Measurements from ENCODE around the gene C19orf85. TPM values are rescaled to one million over a fixed set of nuclear protein-coding genes. Genes with fewer than 3 reads are reported as not detected.

Gene C19orf85
- polyA plus RNA-seq, 2 of the 4 experiments (the other 2 are of a cell fraction): not detected

GRCh38 chr19:55443824-55444480, 20.6 kb downstream of the C19orf85 start:
- FAIRE-seq (no peak), DNase-seq (ENCODE audit: low read depth in 1 of 2, low spot score in 1 of 2) (no peak), ATAC-seq (peak in 1 of 2 experiments; percentile 1; a peak in 2 of 6 replicates)
- Histone ChIP-seq H3K9me3 (no peaks in the 10 kb centered on the region), H3K4me1 (peaks cover 23% of the 10 kb centered on the region), H3K4me3 (no peak overlapping the region), H3K27ac (no peak overlapping the region), H3K4me2 (no peak overlapping the region)
- ChIA-PET POLR2A (interaction anchor here (1.0 kb wide), 1 partner anchor 181 kb away, joined by 4 read pairs; the partner anchor contains the start of gene ZNF784), CTCF (interaction anchor here (0.5 to 4.7 kb wide), 12 partner anchors 10 to 490 kb away, joined by 3 to 31 read pairs (median 4); partner anchors contain the start of gene KMT5C)
- 32% methylated on average over 18 of the region's 18 CpGs for WGBS (ENCODE audit: missing lambda C conversion rate)
- no peak for TF ChIP-seq JUNB (IDR thresholded peaks at IDR 0.05)
- TF ChIP-seq TFCP2L1 (CRISPR knock-in tag; IDR thresholded peaks at IDR 0.05): no peak
- TF ChIP-seq ZNF302 (CRISPR knock-in tag; IDR thresholded peaks at IDR 0.05): no peak
- no peak for TF ChIP-seq EP300 (IDR thresholded peaks at IDR 0.05)
- TF ChIP-seq CHD2 (IDR thresholded peaks at IDR 0.05; ENCODE audit: low read length, partially characterized antibody): no peak
- TF ChIP-seq TP53 (CRISPR knock-in tag; IDR thresholded peaks at IDR 0.05): no peak
- TF ChIP-seq JUN (IDR thresholded peaks at IDR 0.05): no peak
- no peak for TF ChIP-seq CHD4 (IDR thresholded peaks at IDR 0.05; ENCODE audit: borderline replicate concordance)
- no peak for TF ChIP-seq NFE2L2 (conservative IDR thresholded peaks at IDR 0.05; ENCODE audit: low read length)
- no peak for TF ChIP-seq RNF2 (IDR thresholded peaks at IDR 0.05; ENCODE audit: borderline replicate concordance, low read depth)
- TF ChIP-seq FOSB (CRISPR knock-in tag; IDR thresholded peaks at IDR 0.05): no peak
- no peak for TF ChIP-seq GATA3 (IDR thresholded peaks at IDR 0.05; ENCODE audit: borderline replicate concordance)
- TF ChIP-seq ESRRA (IDR thresholded peaks at IDR 0.05; ENCODE audit: borderline replicate concordance, low read length): no peak

GRCh38 chr19:55443045-55443823, 21.3 kb downstream of the C19orf85 start, which contains the start of gene SHISA7:
Gene SHISA7 (minus strand): TSS chr19:55443300. CDS start chr19:55442863, 437 bp downstream.
- no peak within 1 kb of the TSS for H3K27ac ChIP-seq
- H3K4me3 ChIP-seq: peak within 1 kb of the TSS; percentile 35; the same call in 2 of the 3 replicates
- peak; percentile 15 to 43; a peak in 4 of 6 replicates for ATAC-seq
- TF ChIP-seq ZC3H11A (IDR thresholded peaks at IDR 0.05): no peak
- TF ChIP-seq, protein P1, sequence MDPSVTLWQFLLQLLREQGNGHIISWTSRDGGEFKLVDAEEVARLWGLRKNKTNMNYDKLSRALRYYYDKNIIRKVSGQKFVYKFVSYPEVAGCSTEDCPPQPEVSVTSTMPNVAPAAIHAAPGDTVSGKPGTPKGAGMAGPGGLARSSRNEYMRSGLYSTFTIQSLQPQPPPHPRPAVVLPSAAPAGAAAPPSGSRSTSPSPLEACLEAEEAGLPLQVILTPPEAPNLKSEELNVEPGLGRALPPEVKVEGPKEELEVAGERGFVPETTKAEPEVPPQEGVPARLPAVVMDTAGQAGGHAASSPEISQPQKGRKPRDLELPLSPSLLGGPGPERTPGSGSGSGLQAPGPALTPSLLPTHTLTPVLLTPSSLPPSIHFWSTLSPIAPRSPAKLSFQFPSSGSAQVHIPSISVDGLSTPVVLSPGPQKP (IDR thresholded peaks at IDR 0.05; ENCODE audit: low read depth, low read length): no peak
- TF ChIP-seq POLR2A (IDR thresholded peaks at IDR 0.05; ENCODE audit: low read length): no peak
- TF ChIP-seq TFCP2L1 (CRISPR knock-in tag; IDR thresholded peaks at IDR 0.05): no peak
- no peak for TF ChIP-seq HOXA7 (CRISPR knock-in tag; IDR thresholded peaks at IDR 0.05)
- TF ChIP-seq, protein P2, sequence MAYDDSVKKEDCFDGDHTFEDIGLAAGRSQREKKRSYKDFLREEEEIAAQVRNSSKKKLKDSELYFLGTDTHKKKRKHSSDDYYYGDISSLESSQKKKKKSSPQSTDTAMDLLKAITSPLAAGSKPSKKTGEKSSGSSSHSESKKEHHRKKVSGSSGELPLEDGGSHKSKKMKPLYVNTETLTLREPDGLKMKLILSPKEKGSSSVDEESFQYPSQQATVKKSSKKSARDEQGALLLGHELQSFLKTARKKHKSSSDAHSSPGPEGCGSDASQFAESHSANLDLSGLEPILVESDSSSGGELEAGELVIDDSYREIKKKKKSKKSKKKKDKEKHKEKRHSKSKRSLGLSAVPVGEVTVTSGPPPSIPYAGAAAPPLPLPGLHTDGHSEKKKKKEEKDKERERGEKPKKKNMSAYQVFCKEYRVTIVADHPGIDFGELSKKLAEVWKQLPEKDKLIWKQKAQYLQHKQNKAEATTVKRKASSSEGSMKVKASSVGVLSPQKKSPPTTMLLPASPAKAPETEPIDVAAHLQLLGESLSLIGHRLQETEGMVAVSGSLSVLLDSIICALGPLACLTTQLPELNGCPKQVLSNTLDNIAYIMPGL (CRISPR knock-in tag; IDR thresholded peaks at IDR 0.05; ENCODE audit: borderline replicate concordance): no peak
- no peak for TF ChIP-seq EHMT2 (IDR thresholded peaks at IDR 0.05; ENCODE audit: low read depth)
- TF ChIP-seq HEYL (CRISPR knock-in tag; IDR thresholded peaks at IDR 0.05): no peak
- no peak for TF ChIP-seq CEBPB (IDR thresholded peaks at IDR 0.05)
- TF ChIP-seq, protein P3, sequence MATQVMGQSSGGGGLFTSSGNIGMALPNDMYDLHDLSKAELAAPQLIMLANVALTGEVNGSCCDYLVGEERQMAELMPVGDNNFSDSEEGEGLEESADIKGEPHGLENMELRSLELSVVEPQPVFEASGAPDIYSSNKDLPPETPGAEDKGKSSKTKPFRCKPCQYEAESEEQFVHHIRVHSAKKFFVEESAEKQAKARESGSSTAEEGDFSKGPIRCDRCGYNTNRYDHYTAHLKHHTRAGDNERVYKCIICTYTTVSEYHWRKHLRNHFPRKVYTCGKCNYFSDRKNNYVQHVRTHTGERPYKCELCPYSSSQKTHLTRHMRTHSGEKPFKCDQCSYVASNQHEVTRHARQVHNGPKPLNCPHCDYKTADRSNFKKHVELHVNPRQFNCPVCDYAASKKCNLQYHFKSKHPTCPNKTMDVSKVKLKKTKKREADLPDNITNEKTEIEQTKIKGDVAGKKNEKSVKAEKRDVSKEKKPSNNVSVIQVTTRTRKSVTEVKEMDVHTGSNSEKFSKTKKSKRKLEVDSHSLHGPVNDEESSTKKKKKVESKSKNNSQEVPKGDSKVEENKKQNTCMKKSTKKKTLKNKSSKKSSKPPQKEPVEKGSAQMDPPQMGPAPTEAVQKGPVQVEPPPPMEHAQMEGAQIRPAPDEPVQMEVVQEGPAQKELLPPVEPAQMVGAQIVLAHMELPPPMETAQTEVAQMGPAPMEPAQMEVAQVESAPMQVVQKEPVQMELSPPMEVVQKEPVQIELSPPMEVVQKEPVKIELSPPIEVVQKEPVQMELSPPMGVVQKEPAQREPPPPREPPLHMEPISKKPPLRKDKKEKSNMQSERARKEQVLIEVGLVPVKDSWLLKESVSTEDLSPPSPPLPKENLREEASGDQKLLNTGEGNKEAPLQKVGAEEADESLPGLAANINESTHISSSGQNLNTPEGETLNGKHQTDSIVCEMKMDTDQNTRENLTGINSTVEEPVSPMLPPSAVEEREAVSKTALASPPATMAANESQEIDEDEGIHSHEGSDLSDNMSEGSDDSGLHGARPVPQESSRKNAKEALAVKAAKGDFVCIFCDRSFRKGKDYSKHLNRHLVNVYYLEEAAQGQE (IDR thresholded peaks at IDR 0.05): no peak
- TF ChIP-seq, protein P4, sequence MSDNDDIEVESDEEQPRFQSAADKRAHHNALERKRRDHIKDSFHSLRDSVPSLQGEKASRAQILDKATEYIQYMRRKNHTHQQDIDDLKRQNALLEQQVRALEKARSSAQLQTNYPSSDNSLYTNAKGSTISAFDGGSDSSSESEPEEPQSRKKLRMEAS (IDR thresholded peaks at IDR 0.05): no peak
- TF ChIP-seq KDM1A (IDR thresholded peaks at IDR 0.05; ENCODE audit: low read depth): no peak
- no peak for TF ChIP-seq ESRRA (IDR thresholded peaks at IDR 0.05; ENCODE audit: borderline replicate concordance, low read length)
- TF ChIP-seq ZFP36 (IDR thresholded peaks at IDR 0.05; ENCODE audit: borderline replicate concordance, partially characterized antibody): no peak
- no peak for TF ChIP-seq FOSB (CRISPR knock-in tag; IDR thresholded peaks at IDR 0.05)
- no peak for TF ChIP-seq RNF2 (IDR thresholded peaks at IDR 0.05; ENCODE audit: borderline replicate concordance, low read depth)
- no peak for TF ChIP-seq CHD2 (IDR thresholded peaks at IDR 0.05; ENCODE audit: low read length, partially characterized antibody)
- no peak for TF ChIP-seq SREBF2 (IDR thresholded peaks at IDR 0.05)
- peak within 1 kb of the TSS; percentile 89 for H3K4me2 ChIP-seq
- FAIRE-seq: no peak
- DNase-seq (ENCODE audit: low read depth in 1 of 2, low spot score in 1 of 2): peak in 1 of 2 experiments; percentile 72
- ChIA-PET POLR2A (interaction anchor here (1.0 kb wide), 1 partner anchor 181 kb away, joined by 4 read pairs; the partner anchor contains the start of gene ZNF784), CTCF (interaction anchor here (0.5 to 4.7 kb wide), 12 partner anchors 10 to 303 kb away, joined by 3 to 31 read pairs (median 4); partner anchors contain the start of gene KMT5C)
- H3K9me3 ChIP-seq: no peaks in the 10 kb centered on the region
- 14% methylated on average over 36 of the region's 43 CpGs for WGBS (ENCODE audit: missing lambda C conversion rate)
- peaks cover 23% of the 10 kb centered on the region for H3K4me1 ChIP-seq
